ENCODE measurements around the gene NAV2.

GRCh38 chr11:20035701-20036601 lies 323.3 kb downstream of the NAV2 start:
- TF ChIP-seq CTCF (IDR thresholded peaks at IDR 0.05): no peak
- TF ChIP-seq POLR2A (IDR thresholded peaks at IDR 0.05): no peak
